Smooth muscle cell of the umbilical artery (primary cell): ENCODE data around the gene PRKAG1. TPM values are rescaled to one million over a fixed set of nuclear protein-coding genes. Genes with fewer than 3 reads are reported as not detected.

ENCODE experiments used
- total RNA-seq: library from RNA; depleted of rRNA; stranded (reverse); fragments of >200 nt; gene quantifications from 2 replicates; pipeline ENCODE4 v1.2.3, GENCODE V29; 2014

Gene PRKAG1
- 59.7 and 62.7 TPM in 2 replicates for total RNA-seq

DNA sequence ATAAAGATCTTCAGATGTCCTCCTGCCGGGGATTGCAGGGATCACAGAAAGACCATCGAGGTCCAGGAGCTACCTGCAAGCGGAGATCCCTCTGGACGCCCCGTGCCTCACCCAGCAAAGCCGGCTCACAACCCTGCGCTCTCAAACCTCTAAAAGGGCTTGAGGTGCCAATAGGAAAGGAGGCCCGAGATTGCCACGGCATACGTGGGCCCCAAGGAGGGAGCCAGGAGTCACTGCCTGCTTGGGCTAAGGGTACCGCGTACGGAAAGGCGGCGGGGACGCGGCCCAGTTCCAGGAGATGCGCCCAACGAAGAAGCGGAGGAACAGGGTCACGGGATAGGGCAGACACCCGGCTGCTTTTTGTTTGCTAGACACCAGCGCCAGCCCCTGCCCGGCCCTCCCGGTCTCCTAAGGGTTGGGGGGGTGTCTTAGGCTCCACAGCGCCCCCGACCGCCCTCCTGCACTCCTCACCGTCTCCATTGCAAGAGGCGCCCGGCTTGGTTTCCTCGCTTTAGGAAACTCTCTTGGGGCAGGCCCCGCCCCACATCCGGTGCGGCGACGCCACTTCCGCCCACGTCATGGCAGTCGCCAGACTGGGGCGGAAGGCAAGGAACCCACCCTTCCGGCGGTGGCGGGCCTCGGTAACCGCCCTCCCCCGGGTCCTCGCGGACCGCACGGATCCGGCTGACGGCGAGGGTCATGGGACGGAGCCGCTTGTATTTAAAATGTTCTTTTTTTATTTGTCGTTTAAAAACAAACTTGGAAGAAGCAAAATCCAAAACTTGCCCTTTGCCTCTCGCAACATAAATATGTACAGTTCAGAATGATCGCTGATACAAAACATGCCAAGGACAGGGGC, at the start of gene PRKAG1:
Gene PRKAG1, minus strand, starts transcription at position 516 of the 859 bp plus-strand sequence. Its CDS starts 36 bp downstream, at position 480.

DNA sequence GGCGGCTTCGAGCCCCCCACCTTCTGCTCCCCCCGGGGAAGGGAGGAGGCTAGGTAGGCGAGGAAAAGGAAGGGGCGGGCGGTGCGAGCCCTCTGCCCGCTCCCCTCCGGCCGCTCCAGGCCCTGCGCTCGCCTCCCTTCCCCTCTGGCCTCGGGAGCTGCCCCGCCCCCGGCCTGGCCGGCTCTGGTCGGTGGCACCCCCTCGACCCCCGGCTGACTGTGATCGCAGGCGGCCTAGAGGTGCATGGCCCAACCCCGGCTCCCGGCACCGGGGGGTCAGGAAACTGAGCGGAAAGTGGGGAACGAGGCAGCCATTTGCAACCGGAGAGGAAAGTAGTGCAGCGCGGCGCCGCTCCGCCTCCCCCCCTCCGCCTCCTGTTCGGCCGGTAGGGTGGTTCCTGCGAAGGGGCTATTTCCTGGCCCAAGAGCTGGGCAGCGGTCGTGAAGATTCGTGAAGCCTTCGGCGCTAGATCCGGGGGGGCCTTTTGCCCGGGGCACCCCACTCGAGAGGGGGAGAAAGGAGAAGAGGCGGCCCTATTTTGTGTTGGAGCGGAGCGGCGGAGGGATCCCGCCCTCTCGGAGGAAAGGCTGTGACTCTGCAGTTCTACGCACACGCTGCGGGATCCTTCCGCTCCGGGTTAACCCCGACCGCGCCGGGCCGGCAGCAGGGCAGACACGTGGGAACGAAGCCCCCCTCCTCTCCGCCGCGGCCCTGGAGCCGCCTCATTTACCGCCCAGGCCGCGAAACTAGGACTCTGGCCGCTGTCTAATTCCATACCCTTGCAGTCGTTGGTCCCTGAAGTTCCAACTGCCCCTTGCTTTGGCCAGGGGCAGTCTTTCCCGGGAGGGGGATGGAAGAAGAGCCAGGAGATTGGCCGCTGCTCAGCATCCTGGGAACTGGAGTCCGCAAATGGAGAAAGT, 41.9 kb upstream of the PRKAG1 start, which contains the start of gene KMT2D:
Gene KMT2D, minus strand, starts transcription at position 558 of the 920 bp plus-strand sequence. CDS start 5,470 bp downstream, outside the sequence.

DNA sequence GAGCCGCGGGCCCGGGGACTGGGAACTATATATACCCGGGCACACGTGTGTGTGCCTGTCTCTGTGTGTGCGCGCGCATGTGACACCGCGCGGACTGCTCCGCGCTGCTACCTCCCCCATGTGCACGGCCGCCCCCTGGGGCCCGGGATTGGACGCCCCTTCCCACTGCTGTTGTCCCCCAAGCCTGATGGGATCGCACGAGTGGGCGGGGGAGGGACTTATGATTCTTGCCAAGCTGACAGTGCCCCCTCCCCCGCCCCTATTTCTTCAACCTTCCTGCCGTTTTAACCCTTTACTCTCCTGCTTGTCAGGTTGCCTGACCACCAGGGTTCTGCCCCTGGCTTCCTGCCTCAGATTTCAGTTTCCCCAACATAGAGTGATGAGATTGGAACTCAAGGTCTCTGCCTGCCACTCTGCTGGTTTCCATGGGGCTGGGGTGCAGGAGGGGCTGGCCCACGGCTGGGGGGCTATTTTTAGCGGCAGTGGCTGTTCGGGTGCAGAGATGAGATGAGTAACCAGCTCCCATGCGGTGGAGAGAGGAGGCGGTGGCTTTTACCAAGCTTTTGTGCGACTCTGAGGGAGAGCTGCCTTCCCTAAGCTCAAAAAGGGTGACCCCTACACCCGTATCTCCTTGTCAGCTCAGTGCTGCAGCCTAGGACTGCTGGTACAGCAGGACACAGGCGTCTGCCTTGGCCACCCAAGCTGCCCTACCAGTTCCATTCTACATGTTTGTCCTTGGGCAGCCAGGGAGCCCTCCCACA, 19.0 kb downstream of the PRKAG1 start, which contains the start of gene DDN:
Gene DDN, minus strand, starts transcription at position 5 of the 761 bp plus-strand sequence. CDS start 88 bp downstream, outside the sequence.

DNA sequence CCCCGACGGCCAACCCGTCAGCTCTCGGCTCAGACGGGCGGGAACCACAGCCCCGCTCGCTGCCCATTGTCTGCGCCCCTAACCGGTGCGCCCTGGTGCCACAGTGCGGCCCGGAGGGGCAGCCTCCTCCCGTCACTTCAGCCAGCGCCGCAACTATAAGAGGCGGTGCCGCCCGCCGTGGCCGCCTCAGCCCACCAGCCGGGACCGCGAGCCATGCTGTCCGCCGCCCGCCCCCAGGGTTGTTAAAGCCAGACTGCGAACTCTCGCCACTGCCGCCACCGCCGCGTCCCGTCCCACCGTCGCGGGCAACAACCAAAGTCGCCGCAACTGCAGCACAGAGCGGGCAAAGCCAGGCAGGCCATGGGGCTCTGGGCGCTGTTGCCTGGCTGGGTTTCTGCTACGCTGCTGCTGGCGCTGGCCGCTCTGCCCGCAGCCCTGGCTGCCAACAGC, 40.3 kb downstream of the PRKAG1 start, which contains the start of gene WNT1:
Gene WNT1, plus strand, starts transcription at position 32 of the 450 bp plus-strand sequence. Its CDS starts 329 bp downstream, at position 361.

DNA sequence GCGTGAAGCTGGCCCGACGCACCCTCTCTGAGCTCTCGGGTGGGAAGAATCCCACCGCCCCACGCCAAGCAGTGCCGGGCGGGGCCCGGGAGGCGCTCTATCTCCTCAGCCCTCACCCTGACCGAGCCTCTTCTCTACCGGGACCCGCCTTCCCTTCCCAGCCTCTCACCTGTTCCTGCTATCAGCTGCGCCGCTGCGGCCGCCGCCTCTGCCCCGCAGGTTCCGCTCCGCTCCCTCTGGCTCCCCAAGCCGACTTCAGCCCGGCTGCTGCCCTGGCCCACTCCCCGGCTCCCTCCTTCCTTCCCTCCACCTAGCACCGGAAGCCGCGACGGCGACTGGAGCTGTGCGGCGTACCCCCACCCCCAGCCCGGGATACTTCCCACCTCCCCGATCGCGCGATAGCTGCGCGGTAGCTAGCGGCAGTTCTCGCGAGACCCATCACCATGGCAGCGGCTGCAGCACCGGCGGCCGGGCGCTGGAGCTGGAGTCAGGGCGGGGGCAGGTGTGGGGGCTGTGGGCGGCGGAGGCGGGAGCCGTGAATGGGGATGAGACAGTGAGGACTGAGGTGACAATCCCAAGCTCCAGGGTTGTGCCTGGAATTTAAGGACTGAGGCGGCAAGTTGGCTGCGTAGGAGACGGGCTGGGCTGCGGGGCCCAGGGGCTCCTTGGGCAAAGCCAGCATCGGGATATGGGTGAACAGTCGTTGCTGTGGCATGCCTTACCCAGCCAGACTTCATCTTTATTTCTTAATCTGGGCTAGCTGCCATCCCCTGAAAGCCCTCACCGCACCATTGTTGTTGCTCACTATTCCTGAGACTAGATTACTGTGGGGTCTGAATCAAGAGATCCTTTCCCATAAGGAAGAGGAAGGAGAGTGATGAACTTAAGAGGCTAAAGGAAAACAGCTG, 61.2 kb downstream of the PRKAG1 start, which contains the start of gene ARF3:
Gene ARF3, minus strand, starts transcription at position 347 of the 908 bp plus-strand sequence. CDS start 16,392 bp downstream, outside the sequence.

Other genes with a start within 250 kb of the PRKAG1 start
- 56.7 and 65.7 TPM in 2 replicates for gene ADCY6, start 229.7 kb downstream of the PRKAG1 start, total RNA-seq
- 9.2 and 22.7 TPM in 2 replicates for gene CACNB3, start 200.3 kb downstream of the PRKAG1 start, total RNA-seq
- gene DDX23, start 166.6 kb downstream of the PRKAG1 start, total RNA-seq = 75.4 and 101 TPM in 2 replicates
- 0.09 and 0.59 TPM in 2 replicates for gene RND1, start 152.9 kb downstream of the PRKAG1 start, total RNA-seq
- 32.1 and 40.5 TPM in 2 replicates for gene FKBP11, start 93.3 kb downstream of the PRKAG1 start, total RNA-seq
- 31.2 and 52.1 TPM in 2 replicates for gene ARF3, start 61.3 kb downstream of the PRKAG1 start, total RNA-seq
- gene WNT10B, start 47.0 kb downstream of the PRKAG1 start, total RNA-seq = 0.28 TPM in 1 of 2 replicates, not detected in the other
- not detected in 2 replicates for gene WNT1, start 40.5 kb downstream of the PRKAG1 start, total RNA-seq
- gene DDN, start 19.4 kb downstream of the PRKAG1 start, total RNA-seq = under 0.01 and 0.18 TPM in 2 replicates
- gene KMT2D, start 42.0 kb upstream of the PRKAG1 start, total RNA-seq = 38.0 and 105 TPM in 2 replicates
- gene RHEBL1, start 51.2 kb upstream of the PRKAG1 start, total RNA-seq = 0.30 and 0.55 TPM in 2 replicates
- 0.05 TPM in 1 of 2 replicates, not detected in the other for gene DHH, start 76.0 kb upstream of the PRKAG1 start, total RNA-seq
- 37.6 and 56.4 TPM in 2 replicates for gene LMBR1L, start 92.1 kb upstream of the PRKAG1 start, total RNA-seq
- 515 and 1,601 TPM in 2 replicates for gene TUBA1B, start 112.6 kb upstream of the PRKAG1 start, total RNA-seq
- 341 and 811 TPM in 2 replicates for gene TUBA1A, start 170.3 kb upstream of the PRKAG1 start, total RNA-seq
- 159 and 508 TPM in 2 replicates for gene TUBA1C, start 246.3 kb upstream of the PRKAG1 start, total RNA-seq